ENCODE data around the gene LYZL1.
"Not testable (repeated sequence)": the region's sequence is repeated elsewhere in the genome, so short reads cannot be mapped to it uniquely, and the experiment has no call there.

LYZL1 gene

DNA sequence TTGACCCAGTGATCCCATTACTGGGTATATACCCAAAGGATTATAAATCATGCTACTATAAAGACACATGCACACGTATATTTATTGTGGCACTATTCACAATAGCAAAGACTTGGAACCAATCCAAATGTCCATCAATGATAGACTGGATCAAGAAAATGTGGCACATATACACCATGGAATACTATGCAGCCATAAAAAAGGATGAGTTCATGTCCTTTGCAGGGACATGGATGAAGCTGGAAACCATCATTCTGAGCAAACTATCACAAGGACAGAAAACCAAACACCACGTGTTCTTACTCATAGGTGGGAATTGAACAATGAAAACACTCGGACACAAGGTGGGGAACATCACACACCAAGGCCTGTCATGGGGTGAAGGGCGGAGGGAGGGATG is 48.7 kb downstream of the LYZL1 start:
- not testable (repeated sequence) for DNase-seq

DNA sequence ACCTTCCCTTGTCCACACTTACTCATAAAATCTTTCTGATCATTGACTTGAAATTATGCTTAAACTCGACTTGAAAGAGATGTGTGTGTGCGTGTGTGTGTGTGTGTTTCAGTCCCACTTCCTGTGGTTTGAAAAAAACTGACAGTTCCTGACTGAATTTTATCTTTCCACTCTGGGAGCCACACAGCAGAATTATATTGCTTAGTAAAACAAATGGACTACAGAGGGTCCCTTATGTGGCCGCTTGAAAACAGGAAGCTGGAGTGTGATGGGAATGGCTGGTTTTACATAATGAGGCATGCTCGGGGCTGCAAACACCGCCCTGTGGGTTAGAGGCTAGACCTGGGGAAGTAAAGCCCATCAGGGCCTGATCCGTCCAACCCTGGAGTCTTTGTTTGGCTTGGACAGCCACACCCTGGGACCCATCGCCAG is 54.8 kb downstream of the LYZL1 start:
- DNase-seq = peak; percentile 56

DNA sequence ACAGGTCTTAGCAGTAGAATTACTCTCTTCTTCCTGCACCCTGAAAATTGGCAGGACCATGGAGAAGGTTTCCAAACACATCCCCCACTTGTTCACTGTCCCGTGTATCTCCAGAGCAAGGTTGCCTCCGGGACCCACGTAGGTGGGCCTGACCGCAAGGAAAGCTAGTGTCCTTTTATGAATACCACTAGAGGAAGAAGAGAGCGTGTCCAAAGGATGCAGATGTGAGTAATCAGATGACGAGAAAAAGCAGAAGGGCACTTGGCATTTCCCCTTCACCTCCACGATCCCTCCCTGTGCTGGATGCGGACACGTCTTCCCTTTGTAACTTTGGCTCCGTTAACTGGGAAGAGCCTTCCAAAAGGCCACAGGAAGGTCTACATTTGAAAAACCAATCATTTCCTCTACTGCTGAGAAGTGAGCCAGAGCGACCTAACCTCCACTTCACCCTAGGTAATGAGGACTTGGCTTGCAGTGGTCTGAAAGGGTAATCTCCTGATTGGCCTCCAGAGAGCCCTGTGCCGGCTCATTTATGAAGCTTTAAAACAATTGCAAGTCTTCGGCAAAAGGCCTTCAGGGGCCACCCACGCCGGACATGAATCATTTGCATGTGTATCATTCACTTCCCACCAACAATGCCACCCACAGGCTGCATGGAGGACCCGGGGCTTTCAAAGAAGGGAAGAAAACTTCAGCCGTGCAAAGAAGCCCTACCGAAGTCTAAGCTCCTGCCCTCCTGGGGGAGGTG is 55.4 kb downstream of the LYZL1 start:
- DNase-seq = no peak

DNA sequence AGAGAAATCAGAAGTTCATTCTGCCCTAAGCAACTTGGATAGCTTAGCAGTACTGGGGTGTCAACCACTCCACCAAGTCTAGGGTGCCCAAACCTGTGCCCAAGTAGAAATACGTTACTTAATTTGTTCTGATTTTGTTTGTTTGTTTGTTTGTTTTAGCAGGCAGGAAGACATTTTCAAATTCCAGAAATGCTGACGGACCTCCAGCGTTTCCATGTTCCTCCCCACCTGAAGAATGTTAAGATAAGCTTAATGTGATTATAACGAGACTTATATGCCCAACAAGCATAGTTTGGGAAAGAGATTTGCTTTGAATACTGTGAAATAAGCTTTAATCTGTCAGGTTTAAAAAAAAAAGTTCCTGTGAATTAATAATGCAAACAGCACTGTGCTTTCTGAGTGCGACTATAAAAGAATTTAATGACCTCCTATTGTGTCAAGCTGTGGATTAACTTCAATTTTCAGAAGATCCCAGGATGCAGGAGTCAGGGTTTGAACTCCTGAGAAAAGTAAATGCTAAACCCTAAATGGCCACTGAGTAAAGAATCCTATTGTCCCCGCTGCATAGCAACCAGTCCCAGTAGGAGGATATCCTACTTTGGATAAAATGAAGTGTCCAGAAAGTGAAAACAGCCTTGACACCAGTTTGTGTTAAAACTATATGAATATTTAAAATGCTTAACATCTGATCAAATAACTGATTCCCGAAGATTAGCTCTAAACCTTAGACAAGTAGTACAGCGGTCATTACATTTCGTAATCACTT is 56.5 kb downstream of the LYZL1 start:
- no peak for DNase-seq

DNA sequence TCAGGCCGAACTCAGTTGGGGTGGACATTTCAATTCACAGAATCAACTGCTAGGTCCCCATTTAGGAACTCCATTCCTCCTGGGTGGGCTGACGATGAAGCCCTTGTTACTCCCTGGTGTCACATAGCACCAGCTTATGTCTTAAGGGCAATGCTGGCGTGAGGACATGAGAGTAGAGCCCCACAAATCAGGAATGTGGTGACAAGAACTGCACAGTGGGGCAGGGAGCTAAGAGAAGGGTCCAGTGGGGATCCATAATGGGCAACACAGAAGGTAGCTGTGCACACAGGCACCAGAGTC is 57.0 kb downstream of the LYZL1 start:
- DNase-seq = no peak

DNA sequence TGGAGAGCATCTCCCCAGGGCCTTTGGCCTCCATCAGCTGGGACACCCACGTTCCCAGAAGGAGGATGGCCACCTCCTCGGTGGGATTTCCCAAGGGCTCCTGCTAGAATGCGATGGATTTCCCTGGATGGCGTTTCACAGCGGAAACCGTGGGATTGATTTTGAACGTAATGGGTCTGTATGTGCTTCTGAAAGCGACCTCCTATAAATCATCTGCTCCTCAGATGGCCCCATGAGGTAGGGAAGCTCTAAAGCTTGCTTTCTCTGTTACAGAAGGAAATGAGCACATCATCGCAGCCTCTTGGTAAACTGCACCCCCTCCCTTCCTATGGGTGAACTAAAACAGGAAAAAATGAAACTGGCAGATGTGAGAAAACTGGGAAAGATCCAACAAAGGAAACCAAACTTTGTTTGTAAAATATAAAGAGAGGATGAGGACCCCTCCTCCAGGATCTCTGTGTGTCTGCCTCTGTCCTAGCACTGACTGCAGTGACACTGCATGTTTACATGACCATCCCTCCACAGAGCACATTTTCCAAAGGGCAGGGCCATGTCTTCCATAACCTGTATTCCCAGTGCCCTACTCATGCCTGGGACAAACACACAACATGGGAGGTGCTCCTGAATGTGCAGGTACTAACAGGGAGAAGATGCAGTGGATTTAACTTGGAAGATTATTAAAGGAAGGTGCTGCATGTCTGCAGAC is 57.6 kb downstream of the LYZL1 start:
- DNase-seq = no peak

DNA sequence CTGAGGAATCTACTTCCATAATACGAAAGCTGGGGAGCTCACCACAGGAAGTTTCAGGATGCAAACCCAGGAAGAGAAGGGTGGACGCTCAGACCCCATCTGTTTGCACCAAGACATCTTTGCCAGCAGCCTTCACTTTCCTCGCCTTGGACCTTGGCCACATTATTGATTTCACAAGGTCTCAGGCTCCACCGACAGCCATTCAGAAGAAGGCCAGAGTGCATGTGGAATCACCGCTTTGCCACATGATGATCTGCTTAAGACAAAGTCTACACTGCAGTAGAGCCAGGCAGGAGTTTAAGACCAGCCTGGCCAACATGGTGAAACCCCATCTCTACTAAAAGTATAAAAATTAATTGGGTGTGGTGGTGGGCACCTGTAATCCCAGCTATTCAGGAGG is 60.0 kb downstream of the LYZL1 start:
- DNase-seq = no peak

DNA sequence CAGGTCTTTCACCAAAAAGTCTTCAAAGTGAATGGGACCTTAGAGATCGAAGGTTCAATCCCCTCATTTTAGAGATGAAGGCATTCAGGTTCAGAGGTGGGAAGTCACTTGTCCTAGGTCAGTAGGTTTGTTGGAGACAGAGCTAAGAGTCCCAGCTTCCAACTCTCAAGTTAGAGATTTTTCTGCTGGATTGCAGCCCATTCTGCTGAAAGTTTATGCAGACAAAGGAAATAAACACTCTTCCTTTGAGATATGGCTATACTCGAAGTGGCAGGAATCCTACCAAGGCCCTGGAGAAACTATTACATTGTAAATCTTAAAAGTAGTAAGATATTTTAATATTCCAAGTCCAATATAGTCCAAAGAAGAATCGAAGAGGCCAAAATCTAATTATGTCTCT is 64.4 kb downstream of the LYZL1 start:
- DNase-seq = no peak

DNA sequence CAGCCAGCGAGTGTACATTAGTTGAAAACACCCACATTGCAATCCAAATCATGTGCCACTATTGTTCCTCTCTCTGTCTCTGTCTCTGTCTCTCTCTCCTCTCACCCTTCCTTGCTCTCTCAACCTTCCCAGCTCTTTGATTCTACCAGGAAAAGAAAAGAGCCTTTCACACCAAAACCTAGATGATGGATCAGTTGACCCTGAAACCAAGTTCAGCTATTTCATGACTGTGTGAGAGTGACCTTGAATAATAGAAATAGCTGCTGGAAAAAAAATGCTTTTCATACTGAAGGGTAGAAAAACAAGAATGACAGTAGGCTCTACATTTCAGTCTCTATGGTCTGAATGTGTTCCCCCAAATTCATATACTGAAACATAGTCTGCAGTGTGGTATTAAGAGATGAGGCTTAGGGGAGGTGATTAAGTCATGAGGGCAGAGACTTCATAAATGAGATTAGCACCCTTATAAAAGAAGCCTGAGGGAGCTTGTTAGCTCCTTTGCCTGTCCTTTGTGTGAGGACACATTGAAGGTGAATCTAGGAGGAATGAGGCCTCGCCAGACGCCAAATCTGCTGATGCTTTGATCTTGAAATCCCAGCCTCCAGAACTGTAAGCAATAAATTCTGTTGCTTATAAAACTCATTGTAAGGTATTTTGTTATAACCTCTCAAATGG is 65.2 kb downstream of the LYZL1 start:
- no peak for DNase-seq

DNA sequence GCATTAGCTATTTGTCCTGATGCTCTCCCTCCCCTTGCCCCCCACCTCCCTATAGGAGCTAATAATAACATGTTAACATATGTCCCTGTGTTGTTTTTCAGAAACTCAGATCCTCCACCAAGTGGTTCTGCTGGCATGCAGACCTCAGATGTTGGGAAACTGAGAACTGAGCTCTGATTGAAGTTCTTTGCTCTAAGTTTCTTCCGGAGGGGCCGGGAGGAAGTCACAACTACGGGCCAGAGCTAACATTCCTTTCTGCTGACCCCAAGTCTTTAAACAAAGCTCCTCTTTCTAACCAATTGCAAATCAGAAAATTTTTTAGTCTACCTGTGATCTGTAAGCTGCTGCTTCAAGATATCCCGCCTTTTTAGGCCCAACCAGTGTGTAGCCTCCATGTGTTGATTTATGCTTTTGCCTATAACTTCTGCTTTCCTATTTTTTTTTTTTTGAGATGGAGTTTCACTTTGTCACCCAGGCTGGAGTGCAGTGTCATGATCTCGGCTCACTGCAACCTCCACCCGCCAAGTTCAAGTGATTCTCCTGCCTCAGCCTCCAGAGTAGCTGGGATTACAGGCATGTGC is 66.6 kb downstream of the LYZL1 start:
- peak; percentile 80 for DNase-seq

DNA sequence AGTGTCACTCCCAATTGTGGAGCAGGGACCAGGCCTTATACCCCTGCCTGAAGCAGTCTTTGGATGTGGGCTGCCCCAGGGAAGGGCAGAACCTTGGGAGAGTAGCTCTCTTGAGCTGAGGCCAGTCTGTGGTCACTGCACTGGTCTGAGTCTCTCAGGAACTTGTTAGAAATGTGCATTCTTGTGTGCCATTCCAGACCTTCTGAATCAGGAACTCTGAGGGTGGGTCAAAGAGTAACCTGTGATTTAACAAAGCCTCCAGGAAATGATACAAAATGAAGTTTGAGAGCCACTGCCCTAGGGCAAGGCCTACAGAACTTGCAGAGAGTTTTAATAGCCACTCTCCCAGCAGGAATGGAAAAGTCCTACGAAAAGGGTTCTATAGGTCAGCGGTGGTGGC is 68.1 kb downstream of the LYZL1 start:
- no peak for DNase-seq

DNA sequence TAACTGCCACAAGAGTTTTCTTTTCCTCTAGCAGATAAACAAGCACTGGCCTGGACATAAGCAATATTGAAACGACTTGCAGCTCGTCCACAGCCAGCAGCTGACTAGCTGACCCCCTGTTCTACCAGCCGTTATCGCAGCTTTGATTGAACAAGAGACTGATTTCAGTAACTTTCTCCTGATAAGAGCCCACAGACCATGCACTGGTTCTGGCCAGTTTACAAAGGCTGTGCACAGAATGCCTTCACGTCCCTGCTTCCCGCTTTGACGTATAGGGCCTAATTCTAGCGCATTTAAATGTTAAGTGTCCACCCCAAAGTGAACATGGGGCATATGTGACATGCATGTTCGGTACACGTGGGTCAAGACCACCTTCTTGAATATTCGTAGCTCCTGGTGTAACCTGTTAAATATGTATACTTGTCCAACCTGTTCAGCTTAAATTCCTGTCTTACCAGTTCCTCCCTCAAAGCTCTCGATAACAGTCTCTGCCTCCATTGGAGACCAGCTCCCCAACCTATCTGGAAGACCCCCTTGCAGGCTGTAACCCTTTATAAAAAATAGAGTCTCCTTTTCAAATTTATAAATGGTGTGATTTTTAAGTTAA is 69.2 kb downstream of the LYZL1 start:
- no peak for DNase-seq

DNA sequence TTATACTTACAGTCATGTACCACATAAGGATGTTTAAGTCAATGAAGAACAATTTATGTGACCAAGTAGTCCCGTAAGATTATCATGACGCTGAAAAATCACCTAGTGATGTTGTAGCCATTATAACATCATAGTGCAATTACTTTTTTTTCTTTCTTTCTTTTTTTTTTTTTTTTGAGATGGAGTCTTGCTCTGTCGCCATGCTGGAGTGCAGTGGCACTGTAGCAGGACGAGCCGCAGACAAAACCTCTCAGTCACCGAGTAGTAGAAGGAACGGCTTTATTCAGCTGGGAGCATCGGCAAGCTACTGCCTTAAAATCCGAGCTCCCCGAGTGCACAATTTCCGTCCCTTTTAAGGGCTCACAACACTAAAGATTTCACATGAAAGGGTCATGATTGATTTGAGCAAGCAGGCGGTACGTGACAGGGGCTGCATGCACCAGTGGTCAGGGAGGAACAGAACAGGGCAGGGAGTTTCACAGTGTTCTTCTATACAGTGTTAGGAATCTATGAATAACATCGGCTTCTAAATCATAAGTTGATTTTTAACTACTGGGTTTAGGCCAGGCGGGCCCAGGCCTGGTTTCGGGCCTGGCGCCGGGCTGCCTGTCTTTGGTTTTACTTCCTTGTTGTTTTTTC is 71.5 kb downstream of the LYZL1 start:
- DNase-seq = not testable (repeated sequence)

All from MV-4-11 (cell line).